SH-SY5Y (cell line): ENCODE results near the gene TENT5C.

Experiments
- GATA2 ChIP-seq: IDR thresholded peaks from 2 replicates; pipeline ENCODE4 v1.6.1; 2011; ENCODE audit warnings: mild to moderate bottlenecking, low read depth, low read length
- GATA3 ChIP-seq: IDR thresholded peaks from 2 replicates; pipeline ENCODE4 v1.6.1; 2011; ENCODE audit warnings: low read depth, mild to moderate bottlenecking, low read length, moderate library complexity

DNA sequence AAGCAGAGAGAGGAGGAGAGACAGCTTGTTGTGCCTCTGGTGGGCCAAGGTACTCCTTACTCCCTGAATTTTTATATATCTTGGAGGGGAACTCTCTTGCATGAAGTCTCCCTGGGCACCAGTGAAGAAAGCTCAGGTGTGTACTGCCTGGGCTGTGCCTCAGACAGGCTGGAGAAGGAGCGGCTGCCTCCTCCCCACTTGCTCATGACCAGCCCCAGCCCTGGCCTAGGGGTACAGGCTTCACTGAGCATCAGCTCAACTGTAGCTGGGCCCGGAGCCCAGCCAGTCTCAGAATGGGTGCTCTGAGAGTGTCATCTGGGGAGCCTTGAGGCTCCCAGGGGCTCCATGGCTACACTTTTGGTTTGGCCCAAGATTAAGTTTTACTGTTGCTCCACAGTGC, 44.8 kb upstream of the TENT5C start:
- TF ChIP-seq GATA3: no peak
- TF ChIP-seq GATA2: no peak
